ENCODE data around the gene OR2V2.
"Not testable (repeated sequence)": the region's sequence is repeated elsewhere in the genome, so short reads cannot be mapped to it uniquely, and the experiment has no call there.

The OR2V2 gene

DNA sequence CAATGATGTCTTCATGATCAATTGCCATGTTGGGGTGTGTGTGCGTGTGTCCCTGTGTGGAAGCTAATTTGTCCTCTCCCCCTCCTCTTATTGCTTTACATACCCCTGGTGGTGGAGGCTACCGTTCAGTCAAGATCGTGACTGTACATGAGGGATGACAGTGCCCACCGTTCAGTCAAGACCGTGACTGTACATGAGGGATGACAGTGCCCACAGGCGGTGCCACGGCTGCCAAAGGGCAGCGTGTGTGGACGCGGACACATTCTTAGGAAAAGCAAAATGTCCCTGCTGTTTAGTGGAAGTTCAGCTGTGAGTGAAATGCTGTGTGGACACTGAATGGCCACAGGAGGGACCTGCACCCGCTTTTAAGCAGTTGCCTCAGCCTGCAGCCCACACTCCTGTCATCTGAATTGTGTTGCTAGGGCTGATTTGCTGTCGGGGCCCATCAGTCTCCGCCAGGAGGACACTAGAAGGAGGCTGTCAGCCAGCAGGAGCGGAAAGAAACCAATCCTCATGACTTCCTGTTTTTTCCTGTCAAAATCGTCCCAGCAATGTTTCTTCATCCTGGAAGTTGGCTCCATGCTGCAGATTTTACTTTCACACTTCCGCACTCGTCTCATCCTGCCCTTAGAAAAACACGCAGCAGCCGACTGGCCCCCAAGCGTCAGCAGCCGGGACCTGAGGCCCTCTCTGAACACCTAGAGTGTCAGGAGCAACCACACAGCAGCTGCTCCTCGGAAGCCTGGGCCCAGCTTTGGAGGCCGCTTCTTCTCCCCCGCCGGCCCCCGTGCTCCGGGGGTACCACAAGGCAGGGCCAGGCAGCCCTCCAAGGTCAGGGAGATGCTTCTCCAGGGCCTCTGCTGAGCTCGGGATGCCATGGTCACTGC lies 25.5 kb upstream of the OR2V2 start:
- TF ChIP-seq CTCF (IDR thresholded peaks at IDR 0.05; ENCODE audit: borderline replicate concordance, insufficient read depth, low read depth, low read length), result no peak
- no peak overlapping the region for H3K4me3 ChIP-seq (ENCODE audit: low read depth, low read length)

GRCh38 chr5:181124526-181124925 lies 22.9 kb upstream of the OR2V2 start:
- TF ChIP-seq CTCF (IDR thresholded peaks at IDR 0.05; ENCODE audit: borderline replicate concordance, insufficient read depth, low read depth, low read length), result no peak
- H3K4me3 ChIP-seq (ENCODE audit: low read depth, low read length), result no peak overlapping the region

GRCh38 chr5:181126841-181127240 lies 20.5 kb upstream of the OR2V2 start:
- no peak for TF ChIP-seq CTCF (IDR thresholded peaks at IDR 0.05; ENCODE audit: borderline replicate concordance, insufficient read depth, low read depth, low read length)
- no peak overlapping the region for H3K4me3 ChIP-seq (ENCODE audit: low read depth, low read length)

DNA sequence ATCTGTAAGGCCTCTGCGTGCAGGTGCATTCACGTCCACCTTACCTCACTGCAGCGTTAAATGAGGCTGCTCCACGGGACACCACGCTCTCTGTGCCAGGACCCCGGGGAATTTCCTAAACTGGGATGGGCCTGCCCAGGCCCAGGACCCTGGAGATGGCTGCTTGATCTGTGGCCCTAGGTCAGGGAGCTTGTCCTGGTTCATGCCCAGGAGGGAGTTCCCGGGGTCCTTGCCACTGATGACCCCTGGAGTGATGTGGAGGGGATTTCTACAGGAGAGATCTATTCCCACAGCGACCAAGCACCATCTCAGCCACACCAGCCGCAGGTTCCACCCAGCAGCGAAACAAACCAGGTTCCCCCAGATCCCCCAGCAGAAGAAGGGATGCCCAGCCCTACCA lies 19.9 kb upstream of the OR2V2 start:
- no peak overlapping the region for H3K4me3 ChIP-seq (ENCODE audit: low read depth, low read length)
- no peak for TF ChIP-seq CTCF (IDR thresholded peaks at IDR 0.05; ENCODE audit: borderline replicate concordance, insufficient read depth, low read depth, low read length)

GRCh38 chr5:181127907-181128626 lies 19.3 kb upstream of the OR2V2 start:
- H3K4me3 ChIP-seq (ENCODE audit: low read depth, low read length), result no peak overlapping the region
- TF ChIP-seq CTCF (IDR thresholded peaks at IDR 0.05; ENCODE audit: borderline replicate concordance, insufficient read depth, low read depth, low read length), result no peak

DNA sequence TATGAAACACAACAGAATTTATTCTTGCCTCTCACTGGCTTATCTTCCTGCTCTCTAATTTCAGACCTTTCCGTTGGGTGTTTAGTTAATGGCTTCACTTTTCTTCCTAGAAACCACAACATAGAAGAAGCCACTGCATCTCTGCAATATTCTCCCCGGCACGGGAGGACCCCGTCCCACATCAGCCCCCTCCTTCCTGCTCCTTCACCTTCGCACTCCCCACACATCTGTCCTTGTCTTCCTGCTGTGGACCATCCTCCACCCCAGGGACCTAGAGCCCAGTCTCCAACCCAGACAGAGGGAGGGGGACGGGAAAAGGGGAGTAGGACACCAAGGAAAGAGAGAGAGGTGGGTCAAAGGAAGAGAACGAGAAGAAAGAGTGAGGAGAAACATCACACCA lies 17.8 kb upstream of the OR2V2 start:
- H3K4me3 ChIP-seq (ENCODE audit: low read depth, low read length), result no peak overlapping the region
- no peak for TF ChIP-seq CTCF (IDR thresholded peaks at IDR 0.05; ENCODE audit: borderline replicate concordance, insufficient read depth, low read depth, low read length)

DNA sequence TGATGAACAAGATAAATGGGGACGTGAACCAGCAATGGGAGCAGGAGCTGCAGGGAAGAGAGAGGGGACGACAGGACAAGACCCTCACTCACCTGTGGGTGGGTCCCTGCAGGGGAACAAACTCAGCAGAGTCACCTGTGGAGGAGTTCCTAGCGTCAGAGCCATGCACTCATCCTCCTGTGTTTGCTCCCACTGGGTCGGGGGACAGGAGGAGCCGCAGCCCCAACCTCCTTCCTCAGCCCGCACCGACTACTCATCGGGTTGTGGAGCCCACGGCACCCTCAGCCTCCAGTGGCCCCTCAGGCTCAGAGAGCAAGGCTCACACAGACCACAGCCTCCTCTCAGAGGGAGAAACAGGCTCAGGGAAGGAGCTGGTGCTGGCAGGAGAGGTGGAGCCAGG lies 17.3 kb upstream of the OR2V2 start:
- not testable (repeated sequence) for H3K4me3 ChIP-seq (ENCODE audit: low read depth, low read length)
